ENCODE measurements around the gene MCC.

MCC gene

GRCh38 chr5:113036321-113036720 is 451.9 kb downstream of the MCC start:
- no peak for DNase-seq (ENCODE audit: insufficient read length, low spot score)
- no peak for FAIRE-seq

GRCh38 chr5:113035096-113035495 is 453.2 kb downstream of the MCC start:
- no peak for TF ChIP-seq POLR2A (IDR thresholded peaks at IDR 0.05; ENCODE audit: low read depth, low read length)
- DNase-seq (ENCODE audit: insufficient read length, low spot score) (no peak), FAIRE-seq (no peak)

More at GRCh38 chr5:113036321-113036720, 451.9 kb downstream of the MCC start:
- no peak for TF ChIP-seq POLR2A (IDR thresholded peaks at IDR 0.05; ENCODE audit: low read depth, low read length)

GRCh38 chr5:113034182-113034773 is 454.0 kb downstream of the MCC start:
- peak; percentile 67 for DNase-seq (ENCODE audit: insufficient read length, low spot score)
- TF ChIP-seq POLR2A (IDR thresholded peaks at IDR 0.05; ENCODE audit: low read depth, low read length): no peak
- no peak for FAIRE-seq

- FAIRE-seq (no peak), DNase-seq (ENCODE audit: insufficient read length, low spot score) (no peak)
- no peak for TF ChIP-seq POLR2A (IDR thresholded peaks at IDR 0.05; ENCODE audit: low read depth, low read length)
Measured at GRCh38 chr5:113031557-113031956, 456.7 kb downstream of the MCC start.

GRCh38 chr5:113031104-113031503 is 457.1 kb downstream of the MCC start:
- FAIRE-seq: no peak
- TF ChIP-seq POLR2A (IDR thresholded peaks at IDR 0.05; ENCODE audit: low read depth, low read length): no peak
- no peak for DNase-seq (ENCODE audit: insufficient read length, low spot score)

- DNase-seq (ENCODE audit: insufficient read length, low spot score) (no peak), FAIRE-seq (no peak)
- TF ChIP-seq POLR2A (IDR thresholded peaks at IDR 0.05; ENCODE audit: low read depth, low read length): no peak
Measured at GRCh38 chr5:113029614-113030013, 458.6 kb downstream of the MCC start.

- DNase-seq (ENCODE audit: insufficient read length, low spot score) (no peak), FAIRE-seq (no peak)
- TF ChIP-seq POLR2A (IDR thresholded peaks at IDR 0.05; ENCODE audit: low read depth, low read length): no peak
Measured at GRCh38 chr5:113027431-113027830, 460.8 kb downstream of the MCC start.

- no peak for TF ChIP-seq POLR2A (IDR thresholded peaks at IDR 0.05; ENCODE audit: low read depth, low read length)
- DNase-seq (ENCODE audit: insufficient read length, low spot score) (no peak), FAIRE-seq (no peak)
Measured at GRCh38 chr5:113027015-113027414, 461.2 kb downstream of the MCC start.

- DNase-seq (ENCODE audit: insufficient read length, low spot score) (no peak), FAIRE-seq (no peak)
- no peak for TF ChIP-seq POLR2A (IDR thresholded peaks at IDR 0.05; ENCODE audit: low read depth, low read length)
Measured at GRCh38 chr5:113026211-113026610, 462.0 kb downstream of the MCC start.

GRCh38 chr5:113025596-113025995 is 462.7 kb downstream of the MCC start:
- no peak for TF ChIP-seq POLR2A (IDR thresholded peaks at IDR 0.05; ENCODE audit: low read depth, low read length)
- no peak for DNase-seq (ENCODE audit: insufficient read length, low spot score)
- FAIRE-seq: no peak

- TF ChIP-seq POLR2A (IDR thresholded peaks at IDR 0.05; ENCODE audit: low read depth, low read length): no peak
- FAIRE-seq (no peak), DNase-seq (ENCODE audit: insufficient read length, low spot score) (no peak)
Measured at GRCh38 chr5:113024076-113024697, 464.1 kb downstream of the MCC start.

GRCh38 chr5:113022661-113023060 is 465.6 kb downstream of the MCC start:
- TF ChIP-seq POLR2A (IDR thresholded peaks at IDR 0.05; ENCODE audit: low read depth, low read length): no peak
- FAIRE-seq (peak; percentile 57), DNase-seq (ENCODE audit: insufficient read length, low spot score) (no peak)

GRCh38 chr5:113020461-113021273 is 467.6 kb downstream of the MCC start:
- TF ChIP-seq POLR2A (IDR thresholded peaks at IDR 0.05; ENCODE audit: low read depth, low read length): no peak
- peak; percentile 30 for DNase-seq (ENCODE audit: insufficient read length, low spot score)
- FAIRE-seq: peak; percentile 100

GRCh38 chr5:113017881-113018635 is 470.2 kb downstream of the MCC start:
- no peak for TF ChIP-seq POLR2A (IDR thresholded peaks at IDR 0.05; ENCODE audit: low read depth, low read length)
- no peak for DNase-seq (ENCODE audit: insufficient read length, low spot score)
- FAIRE-seq: peak; percentile 85

Data from H54 (cell line).